ENCODE measurements around the gene STXBP4. TPM values are rescaled to one million over a fixed set of nuclear protein-coding genes. Genes with fewer than 3 reads are reported as not detected.

Gene STXBP4
- total and polyA plus RNA-seq, 2 experiments from 2014 or later = 25.0 to 52.1 TPM

- Histone ChIP-seq H3K79me2 (replicated peaks; ENCODE audit: insufficient read depth) (no peaks in the 10 kb centered on the region), H3K27ac (ENCODE audit: low read depth) (no peak overlapping the region), H3K4me1 (ENCODE audit: insufficient read depth) (no peaks in the 10 kb centered on the region; the same call in 1 of the 2 replicates), H3K4me2 (no peak overlapping the region), H3K27me3 (ENCODE audit: insufficient read depth) (no peaks in the 10 kb centered on the region), H3K4me3 (no peak overlapping the region), H4K20me1 (replicated peaks; ENCODE audit: insufficient read depth) (no peaks in the 10 kb centered on the region), H3F3A (replicated peaks; ENCODE audit: low read depth) (no peaks in the 10 kb centered on the region), H3K36me3 (ENCODE audit: insufficient read depth) (no peaks in the 10 kb centered on the region), H3K9me2 (ENCODE audit: insufficient read depth) (no peaks in the 10 kb centered on the region), H2AFZ (no peak overlapping the region)
- no peak for ATAC-seq
- TF ChIP-seq ETS1 (IDR thresholded peaks at IDR 0.05) (no peak), STAT1 (IDR thresholded peaks at IDR 0.05; ENCODE audit: unreplicated experiment) (no peak), ZNF114 (CRISPR knock-in tag; IDR thresholded peaks at IDR 0.05) (no peak), REST (IDR thresholded peaks at IDR 0.05; ENCODE audit: unreplicated experiment) (no peak), CTCF (conservative IDR thresholded peaks at IDR 0.05; ENCODE audit: low read depth in 2 of 2) (no peak), POLR2AphosphoS5 (IDR thresholded peaks at IDR 0.05; ENCODE audit: low read depth) (no peak), EZH2 (IDR thresholded peaks at IDR 0.05; ENCODE audit: low read depth, unreplicated experiment) (no peak), ZNF462 (CRISPR knock-in tag; IDR thresholded peaks at IDR 0.05) (no peak), JUNB (IDR thresholded peaks at IDR 0.05; ENCODE audit: unreplicated experiment) (no peak), NANOG (IDR thresholded peaks at IDR 0.05; ENCODE audit: borderline replicate concordance) (no peak), EZH2phosphoT487 (IDR thresholded peaks at IDR 0.05; ENCODE audit: unreplicated experiment) (no peak), CREB1 (CRISPR knock-in tag; IDR thresholded peaks at IDR 0.05; ENCODE audit: low read depth) (no peak), ZNF331 (CRISPR knock-in tag; IDR thresholded peaks at IDR 0.05; ENCODE audit: low read depth) (no peak)
- Mint-ChIP-seq H3K4me3 (no peak overlapping the region), H3K4me1 (peaks cover 10% of the 10 kb centered on the region; the same call in 2 of the 3 replicates), H3K27ac (no peak overlapping the region), H3K36me3 (ENCODE audit: low read depth) (no peaks in the 10 kb centered on the region), H3K27me3 (ENCODE audit: insufficient read depth, low read depth, poor library complexity) (peaks cover 5% of the 10 kb centered on the region), H3K9me3 (no peaks in the 10 kb centered on the region)
- DNase-seq (ENCODE audit: low spot score) = no peak
Observed at GRCh38 chr17:55210292-55210691, 241.7 kb downstream of the STXBP4 start.
